Measurements from ENCODE around the gene SH3D19. TPM values are rescaled to one million over a fixed set of nuclear protein-coding genes. Genes with fewer than 3 reads are reported as not detected.
A peak's percentile ranks its signal among the peaks of the same experiment; 100 is the strongest.

Gene SH3D19
- total RNA-seq, 1 donor from 2014 or later, result 25.1 TPM

- H3K27ac Mint-ChIP-seq (ENCODE audit: unreplicated experiment), result no peak overlapping the region
- no peaks in the 10 kb centered on the region for H3K4me1 Mint-ChIP-seq
- H3K27me3 Mint-ChIP-seq (ENCODE audit: low read depth), result no peaks in the 10 kb centered on the region
- H3K4me3 Mint-ChIP-seq, result no peak overlapping the region
- DNase-seq (ENCODE audit: low read depth, low spot score), result no peak
- TF ChIP-seq, protein P1, sequence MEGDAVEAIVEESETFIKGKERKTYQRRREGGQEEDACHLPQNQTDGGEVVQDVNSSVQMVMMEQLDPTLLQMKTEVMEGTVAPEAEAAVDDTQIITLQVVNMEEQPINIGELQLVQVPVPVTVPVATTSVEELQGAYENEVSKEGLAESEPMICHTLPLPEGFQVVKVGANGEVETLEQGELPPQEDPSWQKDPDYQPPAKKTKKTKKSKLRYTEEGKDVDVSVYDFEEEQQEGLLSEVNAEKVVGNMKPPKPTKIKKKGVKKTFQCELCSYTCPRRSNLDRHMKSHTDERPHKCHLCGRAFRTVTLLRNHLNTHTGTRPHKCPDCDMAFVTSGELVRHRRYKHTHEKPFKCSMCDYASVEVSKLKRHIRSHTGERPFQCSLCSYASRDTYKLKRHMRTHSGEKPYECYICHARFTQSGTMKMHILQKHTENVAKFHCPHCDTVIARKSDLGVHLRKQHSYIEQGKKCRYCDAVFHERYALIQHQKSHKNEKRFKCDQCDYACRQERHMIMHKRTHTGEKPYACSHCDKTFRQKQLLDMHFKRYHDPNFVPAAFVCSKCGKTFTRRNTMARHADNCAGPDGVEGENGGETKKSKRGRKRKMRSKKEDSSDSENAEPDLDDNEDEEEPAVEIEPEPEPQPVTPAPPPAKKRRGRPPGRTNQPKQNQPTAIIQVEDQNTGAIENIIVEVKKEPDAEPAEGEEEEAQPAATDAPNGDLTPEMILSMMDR (conservative IDR thresholded peaks at IDR 0.05), result no peak
- peaks cover 7% of the 10 kb centered on the region for H3K36me3 Mint-ChIP-seq (ENCODE audit: low read depth)
- H3K9me3 Mint-ChIP-seq, result no peaks in the 10 kb centered on the region
These were observed 192.1 kb downstream of the SH3D19 start for GRCh38 chr4:151133311-151133710.

GRCh38 chr4:151129796-151130195 is 195.6 kb downstream of the SH3D19 start:
- TF ChIP-seq, protein P1 (conservative IDR thresholded peaks at IDR 0.05), result no peak
- no peaks in the 10 kb centered on the region for H3K9me3 Mint-ChIP-seq
- peaks cover 20% of the 10 kb centered on the region for H3K36me3 Mint-ChIP-seq (ENCODE audit: low read depth)
- DNase-seq (ENCODE audit: low read depth, low spot score), result no peak
- no peaks in the 10 kb centered on the region for H3K27me3 Mint-ChIP-seq (ENCODE audit: low read depth)
- no peak overlapping the region for H3K27ac Mint-ChIP-seq (ENCODE audit: unreplicated experiment)
- H3K4me3 Mint-ChIP-seq, result no peak overlapping the region
- H3K4me1 Mint-ChIP-seq, result no peaks in the 10 kb centered on the region

GRCh38 chr4:151117371-151117962 is 207.9 kb downstream of the SH3D19 start:
- DNase-seq (ENCODE audit: low read depth, low spot score), result peak; percentile 67
- TF ChIP-seq, protein P1 (conservative IDR thresholded peaks at IDR 0.05), result peak; percentile 85

GRCh38 chr4:151114986-151115385 is 210.4 kb downstream of the SH3D19 start:
- peaks cover 4% of the 10 kb centered on the region for H3K4me1 Mint-ChIP-seq
- no peak for DNase-seq (ENCODE audit: low read depth, low spot score)
- no peak overlapping the region for H3K27ac Mint-ChIP-seq (ENCODE audit: unreplicated experiment)
- peaks cover 3% of the 10 kb centered on the region for H3K36me3 Mint-ChIP-seq (ENCODE audit: low read depth)
- no peaks in the 10 kb centered on the region for H3K9me3 Mint-ChIP-seq
- TF ChIP-seq, protein P1 (conservative IDR thresholded peaks at IDR 0.05), result no peak
- H3K4me3 Mint-ChIP-seq, result no peak overlapping the region
- H3K27me3 Mint-ChIP-seq (ENCODE audit: low read depth), result no peaks in the 10 kb centered on the region

More at GRCh38 chr4:151117371-151117962, 207.9 kb downstream of the SH3D19 start:
- Mint-ChIP-seq H3K9me3 (no peaks in the 10 kb centered on the region), H3K4me3 (no peak overlapping the region), H3K27me3 (ENCODE audit: low read depth) (no peaks in the 10 kb centered on the region), H3K36me3 (ENCODE audit: low read depth) (peaks cover 11% of the 10 kb centered on the region), H3K4me1 (peaks cover 4% of the 10 kb centered on the region), H3K27ac (ENCODE audit: unreplicated experiment) (no peak overlapping the region)

- TF ChIP-seq, protein P1 (conservative IDR thresholded peaks at IDR 0.05), result no peak
- H3K27me3 Mint-ChIP-seq (ENCODE audit: low read depth), result no peaks in the 10 kb centered on the region
- no peak for DNase-seq (ENCODE audit: low read depth, low spot score)
- H3K4me1 Mint-ChIP-seq, result peaks cover 4% of the 10 kb centered on the region
- H3K36me3 Mint-ChIP-seq (ENCODE audit: low read depth), result peaks cover 3% of the 10 kb centered on the region
- H3K27ac Mint-ChIP-seq (ENCODE audit: unreplicated experiment), result no peak overlapping the region
- H3K4me3 Mint-ChIP-seq, result peak overlapping the region; percentile 20
- H3K9me3 Mint-ChIP-seq, result no peaks in the 10 kb centered on the region
These were observed 211.1 kb downstream of the SH3D19 start for GRCh38 chr4:151114338-151114737.
